Loucy (cell line): Measurements from ENCODE around the gene CSPG4.

ENCODE experiments used
- EZH2phosphoT487 ChIP-seq: fragments of 200-600 bp; IDR thresholded peaks from 2 replicates; pipeline ENCODE4 v1.6.1; 2018; ENCODE audit warnings: antibody characterized with exemption, mild to moderate bottlenecking, moderate library complexity, borderline replicate concordance
- TF ChIP-seq, protein P1 (sequence below): fragments of 200-600 bp; sonication (generic); conservative IDR thresholded peaks from 2 replicates; pipeline ENCODE4 v1.5.1; 2014; ENCODE audit warnings: mild to moderate bottlenecking, antibody characterized with exemption, low read length

DNA sequence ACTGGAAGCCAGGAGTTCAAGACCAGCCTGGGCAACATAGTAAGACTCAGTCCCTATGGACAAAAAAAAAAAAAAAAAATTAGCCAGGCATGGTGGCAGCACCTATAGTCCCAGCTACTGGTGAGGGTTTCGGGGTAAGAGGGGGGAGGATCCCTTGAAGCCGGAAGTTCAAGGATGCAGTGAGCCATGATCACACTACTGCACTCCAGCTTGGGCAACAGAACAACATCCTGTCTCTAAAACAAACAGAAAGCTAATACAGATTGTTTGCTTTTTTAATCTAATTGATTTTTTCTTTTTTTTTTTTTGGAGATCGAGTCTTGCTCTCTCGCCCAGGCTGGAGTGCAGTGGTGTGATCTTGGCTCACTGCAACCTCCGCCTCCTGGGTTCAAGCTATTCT lies 71.0 kb downstream of the CSPG4 start:
- TF ChIP-seq, protein P1, sequence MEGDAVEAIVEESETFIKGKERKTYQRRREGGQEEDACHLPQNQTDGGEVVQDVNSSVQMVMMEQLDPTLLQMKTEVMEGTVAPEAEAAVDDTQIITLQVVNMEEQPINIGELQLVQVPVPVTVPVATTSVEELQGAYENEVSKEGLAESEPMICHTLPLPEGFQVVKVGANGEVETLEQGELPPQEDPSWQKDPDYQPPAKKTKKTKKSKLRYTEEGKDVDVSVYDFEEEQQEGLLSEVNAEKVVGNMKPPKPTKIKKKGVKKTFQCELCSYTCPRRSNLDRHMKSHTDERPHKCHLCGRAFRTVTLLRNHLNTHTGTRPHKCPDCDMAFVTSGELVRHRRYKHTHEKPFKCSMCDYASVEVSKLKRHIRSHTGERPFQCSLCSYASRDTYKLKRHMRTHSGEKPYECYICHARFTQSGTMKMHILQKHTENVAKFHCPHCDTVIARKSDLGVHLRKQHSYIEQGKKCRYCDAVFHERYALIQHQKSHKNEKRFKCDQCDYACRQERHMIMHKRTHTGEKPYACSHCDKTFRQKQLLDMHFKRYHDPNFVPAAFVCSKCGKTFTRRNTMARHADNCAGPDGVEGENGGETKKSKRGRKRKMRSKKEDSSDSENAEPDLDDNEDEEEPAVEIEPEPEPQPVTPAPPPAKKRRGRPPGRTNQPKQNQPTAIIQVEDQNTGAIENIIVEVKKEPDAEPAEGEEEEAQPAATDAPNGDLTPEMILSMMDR, result no peak
- TF ChIP-seq EZH2phosphoT487, result no peak
